GM23338 (cell line): ENCODE measurements around the gene KDSR. TPM values are rescaled to one million over a fixed set of nuclear protein-coding genes. Genes with fewer than 3 reads are reported as not detected.

Experiments used
- ATAC-seq: fragments of 200-7000 bp; cut with Tn5 transposase; 3 replicates; pipeline ENCODE4 v1.9.1; 2020
- DNase-seq: peaks from one replicate; pipeline ENCODE4 v3.0.0-alpha.2; 2015; ENCODE audit warnings: low spot score
- H2AFZ ChIP-seq: fragments of 200-600 bp; sonication (generic); 2 replicates; pipeline ENCODE4 v1.8.0; 2016; ENCODE audit warnings: antibody characterized with exemption, mild to moderate bottlenecking, moderate library complexity
- H3F3A ChIP-seq: fragments of 200-600 bp; sonication (generic); replicated peaks from 2 replicates; pipeline ENCODE4 v1.8.0; 2017; ENCODE audit warnings: antibody characterized with exemption, mixed run types, low read depth
- H3K27ac ChIP-seq: fragments of 200-600 bp; sonication (generic); 2 replicates; pipeline ENCODE4 v1.6.1; 2016; ENCODE audit warnings: low read depth
- H3K27me3 ChIP-seq: fragments of 200-600 bp; sonication (generic); 2 replicates; pipeline ENCODE4 v1.8.0; 2016; ENCODE audit warnings: mild to moderate bottlenecking, mixed run types, moderate library complexity; ENCODE audit not compliant: insufficient read depth
- H3K36me3 ChIP-seq: fragments of 200-600 bp; sonication (generic); 2 replicates; pipeline ENCODE4 v1.8.0; 2016; ENCODE audit warnings: mild to moderate bottlenecking; ENCODE audit not compliant: insufficient read depth
- H3K4me1 ChIP-seq: fragments of 200-600 bp; sonication (generic); 2 replicates; pipeline ENCODE4 v1.8.0; 2016; ENCODE audit warnings: mild to moderate bottlenecking, moderate library complexity; ENCODE audit not compliant: insufficient read depth
- H3K4me2 ChIP-seq: fragments of 200-600 bp; sonication (generic); 2 replicates; pipeline ENCODE4 v1.7.1; 2017; ENCODE audit warnings: mixed run types
- H3K4me3 ChIP-seq: fragments of 200-600 bp; sonication (generic); 2 replicates; pipeline ENCODE4 v1.6.1; 2016; ENCODE audit warnings: mixed run types
- H3K79me2 ChIP-seq: fragments of 200-600 bp; sonication (generic); replicated peaks from 2 replicates; pipeline ENCODE4 v1.8.0; 2017; ENCODE audit warnings: mild to moderate bottlenecking; ENCODE audit not compliant: insufficient read depth
- H3K9me2 ChIP-seq: fragments of 200-600 bp; sonication (generic); 2 replicates; pipeline ENCODE4 v1.8.0; 2017; ENCODE audit not compliant: insufficient read depth
- H4K20me1 ChIP-seq: fragments of 200-600 bp; sonication (generic); replicated peaks from 2 replicates; pipeline ENCODE4 v1.8.0; 2017; ENCODE audit warnings: mild to moderate bottlenecking; ENCODE audit not compliant: insufficient read depth
- H3K27ac Mint-ChIP-seq: 2 replicates; pipeline ENCODE4 v1.8.0; 2020; ENCODE audit warnings: inconsistent platforms, mild to moderate bottlenecking, moderate library complexity, mixed read lengths
- H3K27me3 Mint-ChIP-seq: 3 replicates; pipeline ENCODE4 v1.8.0; 2022; ENCODE audit warnings: low read depth, mild to moderate bottlenecking, moderate library complexity, mixed read lengths, inconsistent platforms; ENCODE audit not compliant: insufficient read depth, poor library complexity
- H3K36me3 Mint-ChIP-seq: 3 replicates; pipeline ENCODE4 v1.8.0; 2021; ENCODE audit warnings: low read depth, mild to moderate bottlenecking, inconsistent platforms, moderate library complexity, mixed read lengths
- H3K4me1 Mint-ChIP-seq: 3 replicates; pipeline ENCODE4 v1.8.0; 2020; ENCODE audit warnings: mild to moderate bottlenecking, inconsistent platforms, mixed read lengths
- H3K4me3 Mint-ChIP-seq: 3 replicates; pipeline ENCODE4 v1.8.0; 2021; ENCODE audit warnings: moderate library complexity, mild to moderate bottlenecking, inconsistent platforms, mixed read lengths
- H3K9me3 Mint-ChIP-seq: 3 replicates; pipeline ENCODE4 v1.8.0; 2020; ENCODE audit warnings: moderate library complexity, mild to moderate bottlenecking, inconsistent platforms, mixed read lengths
- CREB1 ChIP-seq: fragments of 250-450 bp; sonication (Bioruptor Pico); IDR thresholded peaks from 2 replicates; pipeline ENCODE4 v1.5.0; 2020; ENCODE audit warnings: low read depth, mild to moderate bottlenecking, moderate library complexity
- CTCF ChIP-seq, 2 experiments: fragments of 200-600 bp in 1 of 2; sonication (generic) in 1 of 2; conservative IDR thresholded peaks; 2 replicates each; pipeline versions ENCODE4 v1.5.1 to v1.6.1; 2016 to 2017; ENCODE audit warnings: antibody characterized with exemption in 2 of 2, low read depth in 2 of 2, mild to moderate bottlenecking in 2 of 2, moderate library complexity in 1 of 2
- ETS1 ChIP-seq: IDR thresholded peaks from 2 replicates; pipeline ENCODE4 v1.6.1; 2016; ENCODE audit warnings: antibody characterized with exemption
- EZH2 ChIP-seq: fragments of 200-600 bp; sonication (generic); IDR thresholded peaks from one replicate; pipeline ENCODE4 v1.8.0; 2017; ENCODE audit warnings: antibody characterized with exemption, mild to moderate bottlenecking, low read depth; ENCODE audit not compliant: unreplicated experiment
- EZH2phosphoT487 ChIP-seq: fragments of 200-600 bp; sonication (generic); IDR thresholded peaks from one replicate; pipeline ENCODE4 v1.8.1; 2018; ENCODE audit warnings: antibody characterized with exemption; ENCODE audit not compliant: unreplicated experiment
- JUNB ChIP-seq: IDR thresholded peaks from one replicate; pipeline ENCODE4 v1.6.1; 2016; ENCODE audit warnings: antibody characterized with exemption; ENCODE audit not compliant: unreplicated experiment
- NANOG ChIP-seq: IDR thresholded peaks from 2 replicates; pipeline ENCODE4 v1.6.1; 2016; ENCODE audit warnings: antibody characterized with exemption, borderline replicate concordance
- POLR2AphosphoS5 ChIP-seq: IDR thresholded peaks from 2 replicates; pipeline ENCODE4 v1.6.1; 2016; ENCODE audit warnings: antibody characterized with exemption, low read depth
- REST ChIP-seq: IDR thresholded peaks from one replicate; pipeline ENCODE4 v1.6.1; 2018; ENCODE audit warnings: antibody characterized with exemption; ENCODE audit not compliant: unreplicated experiment
- STAT1 ChIP-seq: IDR thresholded peaks from one replicate; pipeline ENCODE4 v1.6.1; 2016; ENCODE audit warnings: antibody characterized with exemption; ENCODE audit not compliant: unreplicated experiment
- ZNF114 ChIP-seq: fragments of 250-450 bp; sonication (Bioruptor Pico); IDR thresholded peaks from 2 replicates; pipeline ENCODE4 v1.5.0; 2020; ENCODE audit warnings: mild to moderate bottlenecking, moderate library complexity
- ZNF331 ChIP-seq: fragments of 250-450 bp; sonication (Bioruptor Pico); IDR thresholded peaks from 2 replicates; pipeline ENCODE4 v1.5.0; 2020; ENCODE audit warnings: low read depth, mild to moderate bottlenecking, moderate library complexity
- ZNF462 ChIP-seq: fragments of 250-450 bp; sonication (Bioruptor Pico); IDR thresholded peaks from 2 replicates; pipeline ENCODE4 v1.5.0; 2020; ENCODE audit warnings: mild to moderate bottlenecking, moderate library complexity
- polyA plus RNA-seq: library from polyadenylated mRNA; unstranded; fragments of >200 nt; fragmentation: Nextera tagmentation; extraction: Ambion mirVana; gene quantifications from 2 replicates; pipeline ENCODE4 v1.2.1, GENCODE V29; 2016
- total RNA-seq: library from RNA; depleted of rRNA; stranded (reverse); fragments of >200 nt; shearing (Covaris generic); gene quantifications from 2 replicates; pipeline ENCODE4 v1.2.3, GENCODE V29; 2014

Gene KDSR
- total and polyA plus RNA-seq, 2 experiments from 2014 or later = 23.7 to 36.3 TPM

- H4K20me1 ChIP-seq = no peaks in the 10 kb centered on the region; the same call in 1 of the 2 replicates
- H3K36me3 Mint-ChIP-seq = peaks cover 58% of the 10 kb centered on the region
- H2AFZ ChIP-seq = no peak overlapping the region
- no peak overlapping the region for H3K4me3 ChIP-seq
- H3K4me2 ChIP-seq = no peak overlapping the region
- H3F3A ChIP-seq = no peaks in the 10 kb centered on the region
- no peak overlapping the region for H3K27ac ChIP-seq
- TF ChIP-seq EZH2 = no peak
- TF ChIP-seq EZH2phosphoT487 = no peak
- no peak for TF ChIP-seq ZNF462 (CRISPR knock-in tag)
- no peak for TF ChIP-seq CREB1
- no peak for TF ChIP-seq ETS1
- TF ChIP-seq STAT1 = no peak
- no peak for TF ChIP-seq NANOG
- no peak for TF ChIP-seq POLR2AphosphoS5
- TF ChIP-seq ZNF331 (CRISPR knock-in tag) = no peak
- TF ChIP-seq ZNF114 = no peak
- TF ChIP-seq JUNB = no peak
- no peak for TF ChIP-seq CTCF (conservative IDR thresholded peaks at IDR 0.05; ENCODE audit: low read depth in 2 of 2)
- no peak for TF ChIP-seq REST
- no peaks in the 10 kb centered on the region for H3K4me1 Mint-ChIP-seq
- ATAC-seq (no peak), DNase-seq (no peak)
- H3K9me2 ChIP-seq = no peaks in the 10 kb centered on the region
- no peak overlapping the region for H3K4me3 Mint-ChIP-seq
- peaks cover 31% of the 10 kb centered on the region for H3K36me3 ChIP-seq
- H3K79me2 ChIP-seq = no peaks in the 10 kb centered on the region
- no peak overlapping the region for H3K27ac Mint-ChIP-seq
- no peaks in the 10 kb centered on the region for H3K9me3 Mint-ChIP-seq
- no peaks in the 10 kb centered on the region for H3K4me1 ChIP-seq
- no peaks in the 10 kb centered on the region for H3K27me3 ChIP-seq
- H3K27me3 Mint-ChIP-seq = no peaks in the 10 kb centered on the region
These were observed 18.4 kb downstream of the KDSR start for GRCh38 chr18:63348508-63349136.
